GM18511 (cell line): ENCODE results near the gene FHIT.

Experiments
- ATAC-seq: cut with Tn5 transposase; IDR thresholded peaks from one replicate; pipeline ENCODE4 v1.9.1; 2021; ENCODE audit warnings: mild to moderate bottlenecking, moderate library complexity; ENCODE audit not compliant: unreplicated experiment

FHIT gene

DNA sequence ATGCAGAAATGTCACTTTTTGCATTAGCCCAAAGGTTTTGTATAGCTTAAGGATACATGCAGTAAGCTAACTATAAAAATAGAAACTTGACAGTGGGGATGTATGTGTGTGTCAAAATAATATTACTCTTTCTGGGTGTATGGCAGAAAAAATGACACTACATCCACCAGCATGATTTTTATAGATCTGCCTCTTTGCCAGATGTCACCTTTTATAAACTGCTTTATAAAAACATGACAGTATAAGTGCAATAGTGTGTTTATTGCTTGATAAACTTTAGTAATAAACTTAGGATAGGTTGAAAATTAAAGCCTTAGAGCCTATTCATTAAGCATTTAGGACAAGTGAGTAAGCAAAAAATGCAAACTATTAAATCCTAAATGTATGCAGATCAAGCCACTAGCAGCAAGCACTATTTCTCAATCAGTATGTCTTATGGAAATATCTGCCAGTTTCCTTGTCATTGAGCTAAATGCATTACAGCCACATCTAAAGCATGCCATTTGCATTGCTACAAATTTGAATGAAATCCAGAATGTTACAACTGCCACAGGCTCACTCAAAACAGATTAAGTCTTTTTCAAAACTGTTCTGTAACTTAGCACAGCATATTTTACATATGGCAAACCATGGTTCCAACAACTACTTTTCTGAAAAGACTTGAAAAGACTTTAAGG, 935.0 kb downstream of the FHIT start:
- ATAC-seq = no peak

DNA sequence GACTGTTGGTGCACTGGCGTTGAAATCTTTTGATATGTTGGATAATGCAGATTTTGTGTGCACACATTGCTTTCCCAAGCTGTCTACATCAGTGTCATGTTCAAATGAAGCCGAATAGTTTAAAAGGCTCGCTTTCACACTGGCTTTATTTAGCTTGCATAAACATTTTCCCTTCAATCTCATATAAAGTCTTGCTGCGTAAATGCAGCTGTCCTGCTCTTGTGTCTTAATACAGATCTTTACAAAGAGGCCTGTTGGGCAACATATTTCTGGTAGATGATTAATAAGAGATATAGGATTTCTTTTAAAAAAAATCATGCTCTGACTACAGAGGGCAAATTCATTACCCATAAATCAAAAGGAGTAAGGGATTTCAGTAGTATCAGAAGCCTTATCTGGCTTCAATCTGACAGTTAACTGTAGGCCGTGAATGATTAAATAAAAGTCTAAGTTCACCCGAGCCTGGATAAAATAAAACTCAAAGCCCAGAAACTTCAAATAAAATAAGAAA, 937.2 kb downstream of the FHIT start:
- no peak for ATAC-seq

DNA sequence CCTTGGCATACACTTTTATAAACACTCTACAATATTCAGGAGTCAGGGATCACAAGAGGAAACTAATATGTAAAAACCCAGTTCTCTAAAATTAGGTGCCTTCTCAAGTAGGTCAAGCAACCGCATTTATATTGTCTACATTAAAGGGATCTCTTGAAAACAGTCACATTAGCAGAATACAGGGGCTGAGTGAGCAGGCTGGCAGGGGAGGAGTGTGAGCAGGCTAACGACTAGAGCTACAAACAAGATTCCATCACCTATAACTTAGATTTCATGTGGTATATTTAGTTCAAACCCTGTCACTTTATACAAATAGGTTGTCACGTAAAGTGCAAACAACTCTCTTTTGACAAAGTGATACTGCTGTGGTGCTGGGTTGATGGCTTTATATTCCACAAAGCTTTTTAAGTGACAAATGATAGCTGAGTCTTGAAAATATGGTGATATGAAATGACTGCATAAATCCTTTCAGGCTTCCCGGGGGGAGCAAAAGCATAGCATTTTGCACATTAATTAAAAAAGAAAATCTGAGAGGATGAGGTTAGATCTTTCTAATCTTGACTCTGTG, 937.9 kb downstream of the FHIT start:
- no peak for ATAC-seq

DNA sequence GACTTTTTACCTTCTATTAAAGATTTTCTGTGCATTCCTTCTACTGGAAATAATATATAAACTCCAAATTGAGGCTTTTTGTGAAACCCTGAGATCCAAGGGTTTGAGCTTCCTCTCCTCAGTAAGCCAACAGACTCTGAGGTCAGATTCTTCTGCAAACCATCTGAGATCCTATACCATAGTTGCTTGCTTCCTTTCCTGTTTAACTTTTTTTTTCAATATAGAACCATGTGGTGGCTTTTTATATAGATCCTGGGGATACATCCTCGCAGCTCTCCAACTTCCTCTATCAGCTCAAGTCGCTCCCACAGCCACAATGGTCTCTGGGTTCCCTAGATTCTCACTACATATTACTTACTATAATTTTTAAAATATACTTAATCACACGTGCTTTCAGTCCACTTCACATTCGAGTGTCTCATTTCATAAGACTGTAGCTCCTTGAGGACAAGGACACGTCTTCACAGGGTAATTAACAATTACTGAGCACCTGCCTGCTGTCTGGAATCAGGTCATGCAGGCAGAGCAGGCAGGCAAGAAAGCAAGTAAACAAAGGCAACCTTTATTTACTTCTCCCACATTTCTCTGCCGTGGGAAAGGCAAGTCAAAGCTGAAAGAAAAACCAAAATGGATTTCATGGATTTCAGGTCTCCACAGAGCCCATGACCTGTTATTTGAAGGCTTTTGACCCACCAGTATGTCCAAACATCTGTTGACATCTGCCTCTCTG, 941.5 kb downstream of the FHIT start:
- ATAC-seq = no peak

DNA sequence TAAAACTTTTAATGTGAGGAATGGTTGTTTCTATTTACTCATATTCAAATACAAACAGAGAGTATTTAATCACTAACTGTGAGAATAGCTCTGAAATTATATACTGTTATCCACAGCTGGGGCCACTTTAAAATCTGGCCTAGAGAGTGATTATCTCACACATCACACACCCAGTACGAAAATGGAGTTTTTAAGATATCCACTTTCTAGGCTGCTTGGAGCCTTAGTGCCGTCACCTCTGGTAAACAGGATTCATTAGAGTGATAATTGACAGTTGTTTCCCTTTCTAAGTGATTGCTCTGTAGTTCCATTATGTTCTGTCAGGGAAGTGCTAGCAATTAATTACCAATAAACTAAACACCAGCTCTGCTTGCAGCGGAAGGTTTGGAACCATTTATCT, 942.4 kb downstream of the FHIT start:
- ATAC-seq = no peak

DNA sequence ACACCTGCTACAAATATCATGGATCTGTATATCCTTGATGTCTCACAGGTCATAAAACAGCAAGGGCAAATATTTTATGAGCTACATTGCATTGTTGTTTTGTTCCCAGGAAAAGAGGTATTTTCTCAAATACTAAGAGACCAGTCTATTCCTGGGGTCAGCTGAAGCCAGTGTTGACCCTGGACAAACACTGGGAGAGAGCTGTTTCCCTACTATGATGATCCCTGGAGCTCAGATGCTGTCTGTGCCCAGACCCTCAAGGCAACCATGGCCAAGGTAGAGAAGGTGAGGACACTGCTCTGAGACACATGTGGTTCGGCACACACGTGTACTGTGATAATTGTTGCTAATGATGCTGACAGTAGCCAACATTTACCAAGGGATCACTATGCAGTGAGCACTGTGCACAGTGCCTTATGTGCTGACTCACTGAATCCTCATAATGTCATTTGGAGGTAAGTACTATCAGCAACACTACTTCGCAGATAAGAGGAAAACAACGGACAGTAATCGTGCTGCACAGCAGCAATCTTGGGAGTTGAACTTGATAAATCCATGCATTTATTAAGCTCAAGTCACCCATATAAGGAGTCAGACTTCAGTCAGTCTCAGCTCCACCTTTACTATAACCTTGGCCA, 943.6 kb downstream of the FHIT start:
- no peak for ATAC-seq

DNA sequence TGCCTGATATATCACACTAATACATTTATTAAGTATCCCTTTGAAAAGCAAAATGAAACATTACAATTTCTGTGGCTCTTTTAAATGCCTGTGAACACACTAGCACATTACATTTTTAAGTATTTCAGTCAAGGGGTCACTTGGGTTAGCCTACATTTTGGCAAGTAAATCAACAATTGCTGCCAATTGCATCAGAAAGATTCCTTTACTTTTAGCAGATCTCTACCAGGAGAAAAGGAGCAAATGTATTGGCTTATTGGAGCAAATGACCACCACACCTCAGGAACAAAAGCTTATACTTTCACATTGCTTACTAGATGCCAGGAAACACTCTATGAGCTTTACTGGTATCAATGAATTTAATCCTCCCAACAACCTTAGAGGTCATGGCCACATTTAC, 947.1 kb downstream of the FHIT start:
- ATAC-seq = no peak

DNA sequence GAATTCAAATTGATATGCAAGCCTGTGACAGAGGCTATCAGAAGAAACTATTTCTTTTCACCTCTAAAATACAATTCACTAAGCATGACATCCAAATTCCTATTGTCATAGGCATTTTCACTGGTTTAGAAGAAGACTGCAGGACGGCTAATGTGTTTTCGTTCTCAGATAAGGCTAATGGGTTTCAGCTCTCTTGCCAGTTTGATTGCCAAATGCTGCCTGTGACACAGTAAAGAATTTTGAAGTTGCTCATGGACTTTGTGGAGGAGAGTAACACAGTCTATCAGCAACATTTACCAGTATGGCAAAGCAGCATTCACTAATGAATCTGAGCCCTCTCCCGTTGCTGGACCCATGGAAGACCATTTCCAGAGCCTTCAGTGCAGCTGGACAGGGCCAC, 948.1 kb downstream of the FHIT start:
- no peak for ATAC-seq

DNA sequence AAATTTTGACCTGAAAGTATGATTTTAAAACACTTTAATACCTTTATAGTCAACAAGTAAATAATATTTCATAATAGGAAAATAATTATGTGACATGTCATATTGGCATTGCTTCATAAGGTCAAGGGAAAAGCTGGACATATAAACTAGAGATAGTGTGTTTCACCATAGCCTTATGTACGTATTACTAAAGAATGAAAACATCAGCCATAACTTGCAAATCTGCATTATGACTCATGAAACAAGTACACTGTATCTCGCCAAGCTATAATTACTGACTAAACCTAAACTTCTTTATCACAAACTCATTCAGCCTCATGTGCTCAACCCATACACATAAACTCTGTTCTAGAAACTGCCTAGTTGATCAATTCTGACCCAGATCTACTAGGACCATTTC, 950.1 kb downstream of the FHIT start:
- no peak for ATAC-seq

DNA sequence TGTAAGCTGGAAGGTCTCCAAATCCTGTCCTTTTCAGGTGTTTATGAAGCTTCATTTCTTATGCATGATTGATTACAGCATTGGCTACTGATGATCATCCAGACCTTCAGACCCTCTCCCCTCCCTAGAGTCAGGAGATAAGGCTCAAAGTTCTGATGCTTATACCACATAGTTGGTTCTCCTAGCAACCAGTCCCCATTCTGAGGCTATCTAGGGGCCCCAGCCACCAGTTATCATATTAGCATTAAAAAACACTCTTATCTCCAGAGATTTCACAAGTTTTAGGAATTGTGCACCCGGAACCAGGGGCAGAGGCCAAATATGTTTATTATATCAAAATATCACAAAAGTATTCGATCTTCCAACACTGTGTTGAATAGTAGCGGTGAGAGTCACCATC, 953.1 kb downstream of the FHIT start:
- no peak for ATAC-seq

DNA sequence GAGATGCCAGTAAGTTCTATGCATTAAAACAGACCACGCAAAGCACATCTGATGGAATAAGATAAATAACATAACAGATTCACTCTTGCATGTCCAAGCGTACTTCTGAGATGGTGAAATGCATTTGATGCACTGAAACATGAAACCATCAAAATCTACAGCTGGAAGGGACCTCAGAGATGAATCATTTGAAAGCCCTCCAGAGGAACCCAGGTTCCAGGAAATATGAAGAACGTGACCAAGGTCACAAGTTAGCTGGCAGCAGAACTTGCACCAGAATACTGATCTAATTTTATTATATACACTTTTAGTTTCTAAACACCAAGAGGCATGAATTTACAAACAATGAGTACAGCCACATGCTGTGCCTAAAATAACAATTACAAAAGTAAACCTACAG, 957.1 kb downstream of the FHIT start:
- ATAC-seq = no peak

DNA sequence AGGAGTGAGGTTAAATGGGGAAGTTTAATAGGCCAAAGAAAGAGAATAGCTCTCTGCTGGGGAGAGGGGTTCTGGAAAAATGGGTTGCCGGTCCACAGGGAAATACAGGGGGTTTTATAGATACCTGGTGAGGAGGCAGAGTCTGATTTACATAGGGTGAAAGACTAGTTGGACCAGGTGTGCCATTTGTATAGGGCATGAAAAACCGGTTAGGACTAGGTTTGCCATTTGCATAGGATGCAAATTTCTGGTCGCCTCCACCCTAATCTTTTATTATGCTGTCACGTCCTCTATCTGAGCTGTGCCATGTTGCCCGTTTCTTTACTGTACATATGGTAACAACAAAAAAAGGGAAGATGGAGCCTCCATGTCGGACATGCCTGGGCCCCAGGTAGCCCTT, 960.1 kb downstream of the FHIT start:
- no peak for ATAC-seq

DNA sequence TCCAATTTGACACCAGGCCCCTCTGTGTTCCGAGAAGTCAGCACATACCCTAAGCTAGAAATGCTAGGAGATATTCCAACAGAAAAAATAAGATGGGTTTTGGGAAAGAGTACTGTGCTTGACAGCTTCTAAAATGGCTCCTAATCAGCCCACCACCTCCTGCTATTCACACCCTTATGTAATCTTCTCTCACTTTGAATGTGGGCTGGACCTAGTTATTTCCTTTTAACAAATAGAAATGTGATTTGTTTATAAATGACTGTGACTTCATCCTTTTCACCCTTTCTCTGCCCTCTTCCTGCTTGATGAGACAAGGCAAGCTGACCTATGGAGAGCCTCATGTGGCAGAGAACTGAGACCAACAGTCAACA, 961.1 kb downstream of the FHIT start:
- no peak for ATAC-seq

DNA sequence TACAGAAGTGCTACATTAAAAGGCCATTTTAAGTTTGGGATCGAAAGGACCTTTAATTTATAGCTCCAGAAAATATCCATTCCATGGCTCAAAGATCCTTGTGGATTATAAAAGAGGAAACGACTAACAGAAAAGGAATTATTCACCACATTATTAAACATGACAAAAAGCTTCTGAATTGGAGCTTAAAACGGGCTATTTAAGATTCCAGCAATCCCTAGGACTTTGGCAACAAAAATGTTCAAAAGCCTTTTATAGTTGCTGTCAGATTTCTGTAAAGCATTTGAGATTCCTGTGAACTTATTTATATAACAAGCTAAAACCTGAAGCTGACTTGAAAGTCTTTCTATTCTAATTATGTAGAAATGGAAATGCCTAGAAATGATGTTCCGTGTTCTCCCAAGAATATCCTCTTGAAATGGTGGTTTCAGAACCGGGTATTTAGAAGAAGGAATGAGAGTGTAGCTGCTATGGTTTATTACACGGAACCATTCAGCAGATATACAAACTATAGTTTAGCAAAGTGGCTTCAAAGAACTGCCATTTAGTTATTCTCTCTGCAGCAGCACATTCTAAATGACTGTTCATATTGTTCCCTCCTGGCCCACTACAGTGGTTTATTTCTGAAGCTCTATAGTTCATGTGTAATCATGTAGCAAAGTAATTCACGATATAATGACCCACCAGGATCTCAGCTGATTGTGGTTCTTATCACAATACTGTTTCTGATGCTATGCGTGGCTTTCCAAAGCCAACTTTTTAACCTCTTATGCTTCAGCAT, 961.7 kb downstream of the FHIT start:
- no peak for ATAC-seq

DNA sequence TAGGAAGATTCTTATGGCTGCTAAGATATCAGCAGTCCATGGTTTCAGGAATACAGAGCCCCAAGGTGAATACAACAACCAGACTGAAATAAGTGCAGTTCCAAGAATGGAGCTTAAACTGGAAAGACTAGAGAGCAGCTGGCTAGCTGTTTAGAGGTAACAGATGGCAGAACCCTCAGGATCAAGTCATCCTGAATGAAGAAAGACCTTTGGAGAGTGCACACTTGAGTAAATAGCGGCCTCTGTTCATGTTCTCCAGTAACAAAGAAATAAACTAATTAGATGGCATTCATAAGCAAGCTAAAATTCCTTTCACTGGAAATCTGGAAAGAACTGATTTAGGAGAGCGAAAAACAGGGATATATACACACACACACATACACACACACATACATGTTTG, 968.4 kb downstream of the FHIT start:
- ATAC-seq = no peak

DNA sequence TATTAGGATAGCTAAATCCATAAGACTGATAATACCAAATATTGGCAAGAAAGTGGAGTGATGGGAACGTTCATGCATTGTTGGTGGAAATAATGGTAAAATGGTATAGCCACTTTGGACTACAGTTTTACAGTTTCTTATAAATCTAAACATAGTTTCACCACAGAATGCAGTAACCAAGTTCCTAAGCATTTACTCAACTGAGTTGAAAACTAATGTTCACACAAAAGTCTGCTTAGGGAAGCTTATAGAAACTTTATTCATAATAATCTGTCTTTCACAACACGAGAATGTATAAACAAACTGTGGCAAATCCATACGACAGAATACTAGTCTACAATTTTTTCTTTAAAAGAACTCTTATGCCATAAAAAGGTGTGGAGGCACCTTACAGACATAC, 969.3 kb downstream of the FHIT start:
- no peak for ATAC-seq

DNA sequence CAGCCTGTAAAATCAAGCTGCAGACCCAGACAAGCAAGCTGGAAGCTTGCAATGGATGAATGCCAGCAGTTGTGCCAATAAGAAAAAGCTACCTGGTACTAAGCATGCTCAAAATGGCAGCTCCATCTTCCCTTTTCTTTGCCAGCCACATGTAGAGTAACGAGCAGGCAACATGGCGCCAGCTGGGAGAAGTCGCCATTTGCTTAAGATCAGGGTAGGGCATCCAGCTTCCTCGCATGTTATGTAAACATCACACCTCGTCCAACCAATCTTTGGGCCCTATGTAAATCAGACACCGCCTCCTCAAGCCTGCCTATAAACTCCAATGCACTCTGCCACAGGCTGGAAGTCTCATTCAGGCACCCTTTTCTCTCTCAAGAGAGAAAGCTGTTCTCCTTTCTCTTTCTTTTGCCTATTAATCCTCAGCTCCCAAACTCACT, 973.9 kb downstream of the FHIT start:
- ATAC-seq = no peak

DNA sequence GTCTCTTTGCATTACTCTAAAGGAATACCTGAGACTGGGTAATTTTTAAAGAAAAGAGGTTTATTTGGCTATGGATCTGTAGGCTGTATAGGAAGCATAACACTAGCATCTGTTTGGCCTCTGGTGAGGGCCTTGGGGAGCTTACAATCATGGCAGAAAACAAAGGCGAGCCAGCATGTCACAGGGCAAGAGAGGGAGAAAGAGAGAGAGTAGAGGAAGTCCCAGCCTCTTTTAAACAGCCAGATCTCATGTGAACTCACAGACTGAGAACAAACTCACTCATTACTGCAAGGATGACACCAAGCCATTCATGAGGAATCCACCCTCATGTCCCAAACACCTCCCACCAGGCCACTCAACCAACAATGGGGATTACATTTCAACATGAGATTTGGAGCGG, 974.6 kb downstream of the FHIT start:
- ATAC-seq = no peak

DNA sequence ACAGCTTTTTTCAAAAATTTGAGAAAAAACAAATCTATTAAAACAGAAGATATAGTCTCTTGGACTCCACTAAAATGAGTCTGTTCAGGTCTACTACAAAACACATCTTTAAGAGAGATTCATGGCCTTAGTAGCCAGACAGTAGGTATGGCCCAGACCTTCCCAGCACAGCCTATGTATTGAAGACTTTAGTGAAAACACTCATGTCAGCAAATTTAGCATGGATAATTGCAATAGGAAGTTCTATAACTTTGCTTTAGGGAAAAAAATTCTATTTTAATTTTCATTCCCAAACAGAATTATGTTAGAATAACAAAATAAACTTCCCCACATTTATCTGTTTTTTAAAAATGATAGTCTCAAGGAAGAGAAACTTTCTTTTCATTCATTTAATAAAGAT, 976.6 kb downstream of the FHIT start:
- ATAC-seq = no peak

DNA sequence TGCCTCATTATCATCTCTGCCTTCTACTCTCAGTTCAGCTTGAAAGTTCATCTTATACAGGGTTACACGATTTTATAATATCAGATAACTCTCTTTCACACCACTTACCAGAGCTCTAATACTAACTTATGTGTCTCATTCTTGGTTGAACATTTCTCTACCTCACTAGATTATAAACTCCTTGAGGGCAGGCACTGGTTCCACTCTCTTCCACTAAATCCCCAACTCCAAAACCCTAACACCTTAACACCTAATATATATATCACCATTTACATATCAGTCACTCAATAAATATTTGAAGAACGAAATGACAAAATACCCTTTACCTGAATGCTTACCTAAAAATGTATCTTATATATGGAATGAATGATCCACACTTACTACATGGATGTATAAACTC, 977.2 kb downstream of the FHIT start:
- ATAC-seq = no peak

DNA sequence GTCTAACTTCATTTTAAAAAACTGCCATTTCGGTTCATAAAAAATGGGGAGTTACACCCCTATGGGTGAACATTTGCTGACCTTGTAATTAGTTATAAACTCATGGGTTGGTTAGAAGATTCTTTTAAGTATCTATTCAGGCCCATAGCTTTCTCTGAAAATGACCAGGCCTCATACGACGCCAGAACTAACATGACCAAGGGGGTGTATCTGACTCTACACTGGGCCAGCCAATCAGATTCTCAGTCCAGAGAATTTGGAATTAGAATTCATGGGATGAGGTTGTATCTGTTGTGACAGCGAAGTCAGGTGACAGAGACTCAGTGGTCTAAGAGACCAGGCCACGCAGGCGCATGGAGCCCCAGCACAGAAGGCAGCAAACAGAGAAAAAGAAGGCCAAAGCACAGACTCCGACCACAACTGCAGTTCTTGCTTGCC, 981.4 kb downstream of the FHIT start:
- no peak for ATAC-seq
